ENCODE results near the gene SLC23A2.

- no peak for TF ChIP-seq CTCF (IDR thresholded peaks at IDR 0.05 in 4 of 5, conservative IDR thresholded peaks at IDR 0.05 in 1 of 5)
- TF ChIP-seq POLR2A (IDR thresholded peaks at IDR 0.05) = no peak
Observed at GRCh38 chr20:4829514-4830215, 171.6 kb downstream of the SLC23A2 start.
